Activated naive CD4-positive, alpha-beta T cell treated with anti-CD3 and anti-CD28 coated beads for 36 hours (primary cell): Measurements from ENCODE around the gene MIGA2. TPM values are rescaled to one million over a fixed set of nuclear protein-coding genes. Genes with fewer than 3 reads are reported as not detected.

Experiments
- CTCF ChIA-PET: fragments of 350-600 bp; sonication (Branson Sonifier 250); formaldehyde crosslinking; loops from one replicate; lab custom pipeline; 2021; ENCODE audit warnings: antibody characterized with exemption; lab: Charles Lee
- DNase-seq: peaks from one replicate; pipeline ENCODE4 v3.0.0-alpha.2; 2020
- H3K27ac Mint-ChIP-seq: one replicate; pipeline ENCODE4 v1.8.0; 2021; ENCODE audit warnings: mild to moderate bottlenecking, mixed read lengths
- H3K27me3 Mint-ChIP-seq: one replicate; pipeline ENCODE4 v1.8.0; 2021; ENCODE audit warnings: low read depth, mixed read lengths
- H3K36me3 Mint-ChIP-seq: one replicate; pipeline ENCODE4 v1.8.0; 2021; ENCODE audit warnings: low read depth, mixed read lengths
- H3K4me1 Mint-ChIP-seq: one replicate; pipeline ENCODE4 v1.8.0; 2021; ENCODE audit warnings: low read depth, mixed read lengths
- H3K4me3 Mint-ChIP-seq: one replicate; pipeline ENCODE4 v1.8.0; 2021; ENCODE audit warnings: mild to moderate bottlenecking, moderate library complexity, mixed read lengths
- H3K9me3 Mint-ChIP-seq: one replicate; pipeline ENCODE4 v1.8.0; 2021; ENCODE audit warnings: mixed read lengths
- intact Hi-C: fragments of 100-400 bp; cut with micrococcal nuclease; formaldehyde crosslinking; loops from one replicate; pipeline ENCODE4 v1.15.1; 2023
- total RNA-seq, 2 experiments: library from RNA; stranded (reverse); gene quantifications; one replicate each; pipeline ENCODE4 v1.2.3, GENCODE V29; 2021

Gene MIGA2
- total RNA-seq, 2 experiments from 2014 or later = 36.3 to 42.7 TPM

DNA sequence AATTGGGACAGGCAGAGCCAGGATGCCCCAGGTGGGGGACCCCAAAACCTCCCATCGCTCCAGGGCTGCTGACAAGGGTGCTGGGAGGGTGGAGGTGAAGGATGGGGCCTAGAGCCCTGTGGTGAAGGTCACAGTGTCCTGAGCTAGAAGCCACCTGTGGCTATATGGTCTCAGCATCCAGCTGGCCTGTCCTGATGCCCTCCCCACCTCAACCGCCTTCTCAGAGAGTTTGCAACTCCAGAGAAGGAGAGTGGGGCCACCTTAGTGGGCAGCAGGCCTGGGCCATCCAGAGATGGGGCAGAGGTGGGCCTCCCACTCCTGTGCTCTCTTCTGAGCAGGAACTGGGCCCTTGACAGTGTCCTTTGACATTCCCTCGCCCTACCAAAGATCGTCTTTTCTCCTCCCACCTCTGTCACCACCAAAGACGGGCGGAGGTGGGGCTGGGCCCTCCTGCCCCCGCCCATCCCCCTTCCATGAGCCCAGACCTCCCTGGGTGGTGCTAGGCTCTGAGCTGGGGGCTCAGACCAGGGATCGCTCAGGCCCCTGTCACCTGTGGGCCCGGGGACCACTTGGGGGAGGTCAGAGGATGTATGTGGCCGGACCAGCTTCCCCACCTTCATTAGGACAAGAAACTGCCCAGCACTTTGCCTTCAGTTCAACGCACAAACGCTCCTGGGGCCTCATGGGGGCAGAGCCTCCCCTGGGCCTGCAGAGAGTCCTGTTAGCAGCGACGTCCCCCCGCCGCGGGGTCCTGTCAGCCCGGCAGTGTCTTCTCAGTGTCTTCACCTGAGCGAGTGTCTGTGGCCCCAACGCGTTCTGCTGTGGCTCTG is 34.5 kb downstream of the MIGA2 start:
- CTCF ChIA-PET = no interaction called here

DNA sequence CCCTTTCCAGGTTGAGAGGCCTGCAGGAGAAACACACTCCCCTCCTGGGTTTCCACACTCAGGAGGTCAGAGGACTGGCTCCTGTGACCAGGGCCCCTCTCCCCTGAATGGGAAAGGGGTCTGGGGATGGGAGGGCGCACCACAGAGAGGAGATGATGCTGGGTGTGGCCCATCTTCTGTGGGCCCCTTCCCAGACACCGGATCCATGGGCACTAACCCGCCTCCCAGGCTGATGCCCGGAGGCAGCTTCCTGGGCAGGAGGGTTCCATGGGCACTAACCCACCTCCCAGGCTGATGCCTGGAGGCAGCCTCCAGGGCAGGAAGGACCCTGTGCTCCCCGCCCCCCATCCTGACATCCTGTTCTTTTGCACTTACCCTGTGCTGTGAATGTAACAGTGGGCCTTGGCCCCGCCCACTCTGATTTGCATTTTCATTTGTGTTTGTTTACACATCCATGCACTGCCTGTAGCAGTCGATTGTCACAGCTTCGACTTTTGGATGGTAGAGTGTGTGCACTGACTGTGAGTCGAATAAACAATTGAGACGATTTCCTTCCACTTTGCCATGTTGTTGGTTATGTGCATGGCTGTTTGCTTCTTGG is 35.2 kb downstream of the MIGA2 start:
- no peaks in the 10 kb centered on the region for H3K27me3 Mint-ChIP-seq
- no peak overlapping the region for H3K27ac Mint-ChIP-seq
- H3K9me3 Mint-ChIP-seq = no peaks in the 10 kb centered on the region
- peaks cover 26% of the 10 kb centered on the region for H3K4me1 Mint-ChIP-seq
- H3K4me3 Mint-ChIP-seq = no peak overlapping the region
- CTCF ChIA-PET = no interaction called here
- intact Hi-C loops = no loop called here
- peak; percentile 32 for DNase-seq
- no peaks in the 10 kb centered on the region for H3K36me3 Mint-ChIP-seq

More for the DNA sequence above, 34.5 kb downstream of the MIGA2 start:
- no peaks in the 10 kb centered on the region for H3K27me3 Mint-ChIP-seq
- intact Hi-C loops = no loop called here
- H3K36me3 Mint-ChIP-seq = no peaks in the 10 kb centered on the region
- no peak for DNase-seq
- no peak overlapping the region for H3K27ac Mint-ChIP-seq
- peaks cover 26% of the 10 kb centered on the region for H3K4me1 Mint-ChIP-seq
- H3K9me3 Mint-ChIP-seq = no peaks in the 10 kb centered on the region
- no peak overlapping the region for H3K4me3 Mint-ChIP-seq

DNA sequence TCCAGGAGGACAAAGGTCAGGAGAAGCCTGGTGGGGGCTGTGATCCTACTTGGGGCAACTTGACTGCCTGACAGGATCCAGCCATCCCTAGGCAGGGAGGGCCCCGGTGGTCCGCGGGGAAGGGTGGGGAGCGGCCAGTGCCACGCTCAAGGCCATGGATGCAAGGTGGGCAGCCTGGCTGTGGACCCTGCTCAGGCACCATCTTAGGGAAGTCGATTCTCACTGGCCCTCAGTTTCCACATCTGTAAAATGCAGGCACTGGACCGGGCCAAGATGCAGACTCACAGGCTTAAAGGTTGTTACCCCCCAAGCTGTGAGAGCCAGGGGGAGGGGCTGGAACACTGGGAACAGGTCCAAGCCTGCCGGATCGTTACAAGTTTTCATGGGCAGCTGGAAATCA is 35.7 kb downstream of the MIGA2 start:
- no peak overlapping the region for H3K4me3 Mint-ChIP-seq
- H3K36me3 Mint-ChIP-seq = no peaks in the 10 kb centered on the region
- no peaks in the 10 kb centered on the region for H3K27me3 Mint-ChIP-seq
- CTCF ChIA-PET = interaction anchor here (0.6 kb wide), 1 partner anchor 96 kb away, joined by 3 read pairs; no protein-coding TSS in a partner anchor
- H3K4me1 Mint-ChIP-seq = peaks cover 26% of the 10 kb centered on the region
- no peaks in the 10 kb centered on the region for H3K9me3 Mint-ChIP-seq
- no peak for DNase-seq
- no peak overlapping the region for H3K27ac Mint-ChIP-seq
- intact Hi-C loops = no loop called here

DNA sequence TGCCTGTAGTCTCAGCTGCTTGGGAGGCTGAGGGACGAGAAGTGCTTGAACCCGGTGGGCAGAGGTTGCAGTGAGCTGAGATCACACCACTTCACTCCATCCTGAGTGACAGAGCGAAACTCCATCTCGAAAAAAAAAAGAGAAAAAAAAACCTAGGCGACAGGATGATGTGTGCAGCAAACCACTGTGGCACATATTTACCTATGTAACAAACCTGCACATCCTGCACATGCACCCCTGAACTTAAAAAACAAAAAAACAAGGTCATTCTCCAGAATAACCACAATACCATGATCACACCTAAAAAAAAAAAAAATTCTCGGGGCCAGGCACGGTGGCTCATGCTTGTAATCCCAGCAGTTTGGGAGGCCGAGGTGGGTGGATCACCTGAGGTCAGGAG is 37.0 kb downstream of the MIGA2 start:
- Mint-ChIP-seq H3K27me3 (no peaks in the 10 kb centered on the region), H3K27ac (no peak overlapping the region), H3K36me3 (no peaks in the 10 kb centered on the region), H3K9me3 (no peaks in the 10 kb centered on the region), H3K4me1 (peaks cover 22% of the 10 kb centered on the region), H3K4me3 (no peak overlapping the region)
- no peak for DNase-seq
- intact Hi-C loops = no loop called here
- CTCF ChIA-PET = no interaction called here

DNA sequence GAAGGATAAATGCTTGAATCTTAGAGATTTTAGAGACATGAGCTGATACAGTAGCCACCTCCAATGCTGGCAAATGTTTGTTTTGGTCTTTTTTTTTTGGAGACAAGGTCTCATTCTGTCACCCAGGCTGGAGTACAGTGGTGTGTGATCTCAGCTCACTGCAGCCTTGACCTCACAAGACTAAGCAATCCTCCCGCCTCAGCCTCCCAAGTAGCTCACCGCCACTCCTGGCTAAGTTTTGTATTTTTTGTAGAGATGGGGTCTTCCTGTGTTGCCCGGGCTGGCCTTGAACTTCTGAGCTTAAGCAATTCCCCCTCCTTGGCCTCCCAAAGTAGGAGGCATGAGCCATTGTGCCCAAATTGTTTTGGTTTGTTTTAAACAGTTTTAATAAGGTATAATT is 37.7 kb downstream of the MIGA2 start:
- CTCF ChIA-PET = no interaction called here
- intact Hi-C loops = no loop called here

DNA sequence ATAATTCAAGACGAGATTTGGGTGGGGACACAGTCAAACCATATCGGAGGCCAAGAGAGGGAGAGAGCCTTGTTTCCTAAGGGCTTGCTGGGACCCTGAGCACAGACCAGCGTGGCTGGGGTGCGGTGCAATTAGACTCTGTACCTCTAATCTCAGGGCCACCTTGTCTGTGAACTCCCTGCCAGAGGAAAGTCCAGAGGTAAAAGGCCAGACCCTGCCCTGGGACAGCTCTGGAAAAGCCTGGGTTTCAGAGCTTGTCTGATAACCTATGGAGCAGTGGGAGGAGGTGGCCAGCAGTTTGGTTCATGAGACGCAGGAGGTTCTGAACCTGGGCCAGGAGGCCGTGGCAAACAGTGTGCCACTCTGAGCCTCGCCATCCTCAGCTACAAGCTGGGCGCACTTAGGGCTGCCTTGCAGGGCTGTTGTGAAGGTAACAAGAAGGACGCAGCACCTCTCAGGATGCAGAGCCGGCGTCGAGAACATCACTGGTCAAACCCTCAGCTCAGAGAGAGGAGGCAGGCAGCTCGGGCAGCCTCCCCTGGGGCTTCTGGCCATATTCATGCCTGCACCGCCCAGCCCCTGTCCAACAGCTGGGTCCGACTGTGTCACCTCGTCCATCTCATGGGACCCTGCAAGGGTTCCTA is 39.7 kb downstream of the MIGA2 start:
- Mint-ChIP-seq H3K9me3 (no peaks in the 10 kb centered on the region), H3K36me3 (no peaks in the 10 kb centered on the region), H3K27ac (no peak overlapping the region), H3K4me3 (no peak overlapping the region), H3K27me3 (no peaks in the 10 kb centered on the region), H3K4me1 (peaks cover 15% of the 10 kb centered on the region)
- CTCF ChIA-PET = no interaction called here
- DNase-seq = no peak
- intact Hi-C loops = no loop called here

More for the DNA sequence above, 37.7 kb downstream of the MIGA2 start:
- DNase-seq = no peak
- Mint-ChIP-seq H3K27me3 (no peaks in the 10 kb centered on the region), H3K36me3 (no peaks in the 10 kb centered on the region), H3K9me3 (no peaks in the 10 kb centered on the region), H3K4me1 (peaks cover 15% of the 10 kb centered on the region), H3K4me3 (no peak overlapping the region), H3K27ac (no peak overlapping the region)

DNA sequence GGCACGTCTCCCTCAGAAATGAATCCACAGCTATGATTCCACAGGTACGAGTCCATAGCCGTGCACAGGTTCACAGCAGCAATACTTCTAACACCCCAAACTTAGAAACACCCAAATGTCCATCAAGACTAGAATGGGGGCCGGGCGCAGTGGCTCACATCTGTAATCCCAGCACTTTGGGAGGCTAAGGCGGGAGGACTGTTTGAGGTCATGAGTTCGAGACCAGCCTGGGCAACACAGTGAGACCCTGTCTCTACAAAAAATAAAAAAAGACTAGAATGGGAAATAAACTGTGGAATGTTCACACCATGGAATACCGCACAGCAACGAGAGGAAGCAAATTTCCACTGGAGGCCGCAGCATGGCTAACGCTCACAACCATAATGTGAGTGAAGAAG is 40.2 kb downstream of the MIGA2 start:
- H3K27ac Mint-ChIP-seq = no peak overlapping the region
- no peak for DNase-seq
- no peaks in the 10 kb centered on the region for H3K9me3 Mint-ChIP-seq
- peaks cover 14% of the 10 kb centered on the region for H3K4me1 Mint-ChIP-seq
- CTCF ChIA-PET = no interaction called here
- intact Hi-C loops = no loop called here
- no peaks in the 10 kb centered on the region for H3K27me3 Mint-ChIP-seq
- H3K4me3 Mint-ChIP-seq = no peak overlapping the region
- no peaks in the 10 kb centered on the region for H3K36me3 Mint-ChIP-seq

DNA sequence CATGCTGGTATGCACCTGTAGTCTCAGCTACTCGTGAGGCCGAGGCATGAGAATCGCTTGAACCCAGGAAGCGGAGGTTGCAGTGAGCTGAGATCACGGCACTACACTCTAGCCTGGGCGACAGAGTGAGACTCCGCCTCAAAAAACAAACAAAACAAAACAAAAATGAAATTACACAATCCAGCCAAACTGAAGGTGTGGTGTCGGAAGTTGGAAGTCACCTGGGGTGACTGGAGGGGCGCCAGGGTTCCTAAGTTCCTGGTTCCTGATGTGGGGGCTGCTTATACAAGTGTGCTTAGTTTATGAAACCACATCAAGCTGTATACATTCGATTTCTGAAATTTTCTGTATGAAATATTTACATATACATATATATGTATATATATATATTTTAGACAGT is 40.8 kb downstream of the MIGA2 start:
- no peak overlapping the region for H3K27ac Mint-ChIP-seq
- no peaks in the 10 kb centered on the region for H3K27me3 Mint-ChIP-seq
- no peak overlapping the region for H3K4me3 Mint-ChIP-seq
- H3K36me3 Mint-ChIP-seq = no peaks in the 10 kb centered on the region
- no peaks in the 10 kb centered on the region for H3K9me3 Mint-ChIP-seq
- peaks cover 16% of the 10 kb centered on the region for H3K4me1 Mint-ChIP-seq
- CTCF ChIA-PET = no interaction called here
- intact Hi-C loops = no loop called here
- no peak for DNase-seq

DNA sequence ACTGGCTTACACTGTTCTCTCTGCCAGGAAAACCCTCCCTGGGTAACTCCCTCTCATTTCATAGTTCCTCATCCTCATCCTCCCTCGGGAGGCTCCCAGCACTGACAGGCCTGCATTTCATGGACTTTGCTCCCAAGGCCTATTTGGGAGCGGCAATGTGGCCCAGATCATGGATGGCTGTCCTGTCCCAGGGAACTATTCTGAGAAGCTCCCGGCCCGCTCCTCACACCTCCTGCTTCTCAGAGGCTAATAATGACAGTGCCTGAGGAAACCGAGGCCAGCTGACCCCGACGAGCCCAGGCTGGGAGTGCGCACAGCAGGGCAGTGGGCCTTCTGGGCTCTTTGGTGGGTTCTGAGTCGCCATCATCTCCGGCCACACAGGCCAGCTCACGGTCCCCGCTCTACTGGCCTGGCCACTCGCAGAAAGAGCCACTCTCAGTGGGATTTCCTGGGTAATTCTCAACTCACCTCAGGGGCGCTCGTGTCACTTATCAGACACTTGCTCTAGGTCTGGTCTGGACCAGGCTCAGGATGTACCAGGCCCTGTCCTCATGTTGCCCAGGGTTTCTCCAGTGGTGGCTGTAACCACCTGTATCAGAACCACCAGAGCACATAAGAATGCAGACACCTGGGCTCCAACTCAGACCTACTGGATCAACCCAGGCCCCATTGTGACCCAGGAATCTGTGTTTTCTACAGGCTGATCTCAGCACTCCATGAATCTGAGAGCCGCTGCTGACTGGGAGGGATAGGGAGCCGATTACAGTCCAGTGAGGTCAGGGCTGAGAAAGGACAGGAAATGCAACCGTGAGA is 42.5 kb downstream of the MIGA2 start:
- intact Hi-C loops = no loop called here
- no peaks in the 10 kb centered on the region for H3K27me3 Mint-ChIP-seq
- peaks cover 27% of the 10 kb centered on the region for H3K4me1 Mint-ChIP-seq
- DNase-seq = no peak
- CTCF ChIA-PET = interaction anchor here (1.1 kb wide), 1 partner anchor 10 kb away, joined by 4 read pairs; no protein-coding TSS in a partner anchor
- no peaks in the 10 kb centered on the region for H3K36me3 Mint-ChIP-seq
- H3K4me3 Mint-ChIP-seq = peak overlapping the region; percentile 51
- no peak overlapping the region for H3K27ac Mint-ChIP-seq
- H3K9me3 Mint-ChIP-seq = no peaks in the 10 kb centered on the region

DNA sequence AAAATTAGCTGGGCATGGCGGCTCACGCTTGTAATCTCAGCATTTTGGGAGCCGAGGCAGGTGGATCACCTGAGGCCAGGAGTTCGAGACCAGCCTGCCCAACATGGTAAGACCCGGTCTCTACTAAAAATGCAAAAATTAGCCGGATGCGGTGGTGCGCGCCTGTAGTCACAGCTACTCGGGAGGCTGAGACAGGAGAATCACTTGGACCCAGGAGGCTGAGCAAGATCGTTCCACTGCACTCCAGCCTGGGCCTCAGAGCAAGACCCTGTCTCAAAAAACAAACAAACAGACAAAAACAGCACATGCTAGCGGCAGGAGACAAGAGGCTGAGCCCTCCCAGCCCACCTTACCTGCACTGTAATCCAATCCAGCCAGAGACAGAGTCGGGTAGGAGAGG is 43.4 kb downstream of the MIGA2 start:
- CTCF ChIA-PET = interaction anchor here (1.1 kb wide), 1 partner anchor 11 kb away, joined by 4 read pairs; no protein-coding TSS in a partner anchor
- intact Hi-C loops = loop anchor here (2.0 kb wide), 3 partner anchors 51 to 527 kb away; partner anchors contain the start of genes DOLK, NUP188, SH3GLB2 and SPTAN1
- no peak overlapping the region for H3K27ac Mint-ChIP-seq
- H3K4me3 Mint-ChIP-seq = peak overlapping the region; percentile 83
- no peaks in the 10 kb centered on the region for H3K36me3 Mint-ChIP-seq
- no peaks in the 10 kb centered on the region for H3K27me3 Mint-ChIP-seq
- no peaks in the 10 kb centered on the region for H3K9me3 Mint-ChIP-seq
- DNase-seq = no peak
- peaks cover 27% of the 10 kb centered on the region for H3K4me1 Mint-ChIP-seq

DNA sequence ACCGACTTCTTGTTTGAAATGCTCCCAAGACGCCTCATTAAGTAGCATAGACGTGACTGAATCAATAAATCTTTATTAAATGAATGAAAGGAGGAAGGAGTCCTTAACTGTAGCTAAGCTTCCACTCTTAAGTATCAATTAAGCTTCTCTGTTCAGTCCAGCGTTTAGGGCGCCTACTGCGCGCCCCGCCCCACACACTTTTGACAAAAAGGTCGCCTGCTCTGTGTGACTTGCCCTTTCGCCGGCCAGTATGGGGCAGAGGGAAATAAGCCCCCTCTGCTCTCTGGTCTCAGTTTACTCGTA is 43.8 kb downstream of the MIGA2 start:
- H3K9me3 Mint-ChIP-seq = no peaks in the 10 kb centered on the region
- CTCF ChIA-PET = no interaction called here
- H3K27me3 Mint-ChIP-seq = no peaks in the 10 kb centered on the region
- H3K27ac Mint-ChIP-seq = no peak overlapping the region
- peaks cover 27% of the 10 kb centered on the region for H3K4me1 Mint-ChIP-seq
- no peak for DNase-seq
- intact Hi-C loops = loop anchor here (2.0 kb wide), 3 partner anchors 51 to 527 kb away; partner anchors contain the start of genes DOLK, NUP188, SH3GLB2 and SPTAN1
- no peaks in the 10 kb centered on the region for H3K36me3 Mint-ChIP-seq
- H3K4me3 Mint-ChIP-seq = peak overlapping the region; percentile 83
